Ishikawa (cell line): ENCODE results near the gene TRAFD1.

ENCODE experiments used
- CEBPB ChIP-seq: IDR thresholded peaks from 2 replicates; pipeline ENCODE4 v1.6.1; 2012
- CREB1 ChIP-seq: IDR thresholded peaks from 2 replicates; pipeline ENCODE4 v1.6.1; 2012; ENCODE audit warnings: low read depth
- EGR1 ChIP-seq: IDR thresholded peaks from 2 replicates; pipeline ENCODE4 v1.6.1; 2012
- EP300 ChIP-seq: IDR thresholded peaks from 2 replicates; pipeline ENCODE4 v1.6.1; 2012; ENCODE audit warnings: borderline replicate concordance
- FOXM1 ChIP-seq: IDR thresholded peaks from 2 replicates; pipeline ENCODE4 v1.6.1; 2012; ENCODE audit warnings: low read depth, borderline replicate concordance
- MAX ChIP-seq: IDR thresholded peaks from 2 replicates; pipeline ENCODE4 v1.6.1; 2012
- NFIC ChIP-seq: IDR thresholded peaks from 2 replicates; pipeline ENCODE4 v1.6.1; 2012
- RAD21 ChIP-seq: IDR thresholded peaks from 2 replicates; pipeline ENCODE4 v1.6.1; 2012; ENCODE audit warnings: low read depth
- REST ChIP-seq: IDR thresholded peaks from 2 replicates; pipeline ENCODE4 v1.6.1; 2012; ENCODE audit warnings: low read depth, mild to moderate bottlenecking
- TAF1 ChIP-seq: IDR thresholded peaks from 2 replicates; pipeline ENCODE4 v1.6.1; 2012; ENCODE audit warnings: low read depth, mild to moderate bottlenecking
- TCF12 ChIP-seq: IDR thresholded peaks from 2 replicates; pipeline ENCODE4 v1.6.1; 2012; ENCODE audit warnings: low read depth
- TEAD4 ChIP-seq: IDR thresholded peaks from 2 replicates; pipeline ENCODE4 v1.6.1; 2012
- USF1 ChIP-seq: IDR thresholded peaks from 2 replicates; pipeline ENCODE4 v1.6.1; 2012
- YY1 ChIP-seq: IDR thresholded peaks from 2 replicates; pipeline ENCODE4 v1.6.1; 2012; ENCODE audit warnings: low read depth
- ZBTB7A ChIP-seq: IDR thresholded peaks from 2 replicates; pipeline ENCODE4 v1.6.1; 2012; ENCODE audit warnings: low read depth

TRAFD1 gene

GRCh38 chr12:112125250-112125999, at the start of gene TRAFD1:
TRAFD1 (plus strand) TSS chr12:112125560; CDS start chr12:112130523, 4,963 bp downstream.
- TF ChIP-seq RAD21 = no peak
- 0 out of 2 replicates have a peak, but pooled peaks have one; percentile 26 for TF ChIP-seq YY1
- TF ChIP-seq MAX = peak; percentile 81
- TF ChIP-seq TAF1 = peak; percentile 96
- TF ChIP-seq NFIC = no peak
- TF ChIP-seq EP300 = no peak
- no peak for TF ChIP-seq FOXM1
- 0 out of 2 replicates have a peak, but pooled peaks have one; percentile 6 for TF ChIP-seq USF1
- no peak; the same call in 1 of the 2 replicates for TF ChIP-seq TEAD4
- TF ChIP-seq CREB1 = no peak
- TF ChIP-seq TCF12 = peak; percentile 58
- no peak; the same call in 1 of the 2 replicates for TF ChIP-seq CEBPB
- TF ChIP-seq REST = no peak
- TF ChIP-seq EGR1 = no peak
- peak; percentile 60; the same call in 1 of the 2 replicates for TF ChIP-seq ZBTB7A

GRCh38 chr12:112087055-112087850, 38.1 kb upstream of the TRAFD1 start:
- TF ChIP-seq YY1 = no peak
- no peak for TF ChIP-seq FOXM1
- no peak for TF ChIP-seq EP300
- no peak for TF ChIP-seq NFIC
- no peak for TF ChIP-seq REST
- no peak for TF ChIP-seq RAD21
- TF ChIP-seq EGR1 = no peak
- no peak for TF ChIP-seq TAF1
- TF ChIP-seq ZBTB7A = no peak

GRCh38 chr12:112087851-112088250, 37.5 kb upstream of the TRAFD1 start:
- TF ChIP-seq ZBTB7A = no peak
- TF ChIP-seq TEAD4 = no peak

GRCh38 chr12:112091563-112091962, 33.8 kb upstream of the TRAFD1 start:
- TF ChIP-seq CREB1 (no peak), CEBPB (no peak), EP300 (no peak), TEAD4 (no peak), YY1 (no peak), REST (no peak), ZBTB7A (no peak), FOXM1 (no peak), RAD21 (no peak), NFIC (no peak)
